CD4-positive, alpha-beta T cell treated with Interleukin-17A for 1 hour (primary cell): Measurements from ENCODE around the gene ERAP2.
A peak's percentile ranks its signal among the peaks of the same experiment; 100 is the strongest.
"Not testable (repeated sequence)": the region's sequence is repeated elsewhere in the genome, so short reads cannot be mapped to it uniquely, and the experiment has no call there.

Experiments
- DNase-seq: peaks from one replicate; pipeline ENCODE4 v3.0.0-alpha.2; 2020

ERAP2 gene

GRCh38 chr5:96863114-96863513 is 13.2 kb upstream of the ERAP2 start:
- DNase-seq: no peak

- DNase-seq: no peak
These were observed 12.2 kb upstream of the ERAP2 start for GRCh38 chr5:96863949-96864584.

DNA sequence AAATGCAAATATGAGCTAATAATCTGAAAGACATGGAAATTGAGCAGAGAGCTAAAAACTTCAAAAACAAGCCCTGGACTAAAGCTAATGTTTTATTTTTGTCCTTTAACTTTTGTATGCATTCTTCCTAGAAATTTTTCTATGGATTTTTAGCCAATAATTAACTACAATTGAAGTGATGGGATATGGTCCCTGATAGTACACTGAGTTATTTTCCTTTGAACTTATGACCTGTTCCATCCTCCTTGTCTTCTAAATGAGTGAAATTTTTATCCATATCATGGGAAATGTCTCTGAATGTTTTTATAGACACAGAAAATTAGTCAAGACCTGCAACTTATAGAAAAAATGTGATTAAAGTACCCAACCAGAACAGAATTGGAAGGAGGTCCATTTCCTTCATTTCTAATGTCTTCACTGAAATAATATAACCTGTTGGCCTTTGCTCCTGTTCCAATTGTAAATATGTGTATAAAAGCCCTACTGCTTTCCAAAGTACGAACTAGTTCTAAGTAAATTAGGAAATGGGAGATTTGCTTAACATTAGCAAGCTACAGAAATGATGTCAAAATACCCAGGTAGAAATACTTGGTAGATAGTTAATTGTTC is 11.3 kb upstream of the ERAP2 start:
- no peak for DNase-seq

DNA sequence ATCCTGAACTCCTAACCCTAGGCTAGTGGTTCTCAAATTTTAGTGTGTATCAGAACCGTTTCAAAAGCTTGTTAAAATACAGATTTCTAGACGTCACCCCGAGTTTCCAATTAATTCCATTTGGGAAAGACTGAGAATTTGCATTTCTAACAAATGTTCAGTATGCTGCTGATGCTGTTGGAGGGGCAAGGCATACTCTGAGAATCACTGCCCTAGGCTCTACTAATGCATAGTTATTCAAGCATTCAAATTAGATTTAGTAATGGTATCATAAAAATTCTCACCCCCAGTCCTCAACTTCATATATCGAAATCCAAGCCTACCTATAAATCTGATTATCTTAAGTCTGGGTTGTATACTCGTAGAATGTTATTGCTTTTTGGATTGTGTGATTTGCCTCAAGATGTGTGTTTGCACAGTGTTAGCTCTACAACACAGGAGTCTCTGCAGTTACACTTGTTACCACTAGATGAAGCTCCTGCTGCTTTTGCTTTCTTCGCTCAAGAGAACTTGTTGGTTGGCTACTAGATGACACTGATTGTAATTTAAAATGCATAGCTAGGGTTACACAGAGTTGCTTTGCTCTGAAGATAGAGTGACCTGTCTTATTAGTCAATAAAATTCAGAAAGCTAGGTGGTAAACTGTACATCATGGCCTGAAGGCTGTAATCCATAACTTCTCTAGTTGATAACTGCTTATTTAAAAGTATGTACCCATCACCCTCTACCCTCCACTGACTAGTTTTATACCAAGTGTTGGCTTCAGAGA is 7.5 kb upstream of the ERAP2 start:
- DNase-seq: peak; percentile 79

DNA sequence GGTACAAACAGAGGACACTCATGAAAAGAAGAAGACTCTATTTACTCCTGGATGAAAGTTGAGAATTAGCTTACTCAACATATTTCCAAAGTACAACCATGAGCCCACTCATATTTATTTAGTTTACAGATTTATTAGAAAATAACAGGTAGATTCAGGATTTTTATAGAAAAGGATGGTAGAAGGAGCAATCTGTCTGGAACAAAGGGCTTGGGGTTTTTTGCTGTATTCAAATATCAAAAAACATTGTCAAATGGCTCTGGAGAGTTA is 7.0 kb upstream of the ERAP2 start:
- no peak for DNase-seq

GRCh38 chr5:96870094-96871026 is 5.9 kb upstream of the ERAP2 start:
- DNase-seq: no peak

DNA sequence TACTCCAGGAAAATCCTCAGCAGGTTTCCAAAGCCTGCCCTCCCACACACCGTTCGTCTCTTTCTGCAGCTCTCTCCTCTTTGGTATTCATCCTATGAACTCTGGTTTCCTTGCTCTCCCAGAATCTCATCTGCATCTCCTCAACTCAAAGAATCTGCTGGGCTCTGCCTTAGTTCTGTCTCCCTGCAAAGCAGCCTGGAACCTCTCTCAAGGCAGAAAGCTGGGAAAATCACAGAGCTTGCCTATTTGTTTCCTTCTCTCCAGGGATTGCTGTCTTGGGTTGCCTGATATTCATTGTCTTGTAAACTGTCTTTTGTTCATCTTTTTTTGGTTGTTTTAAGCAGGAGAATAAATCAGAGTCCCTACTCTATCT is 5.3 kb upstream of the ERAP2 start:
- no peak for DNase-seq

- no peak for DNase-seq
These were observed 4.6 kb upstream of the ERAP2 start for GRCh38 chr5:96871686-96872085.

DNA sequence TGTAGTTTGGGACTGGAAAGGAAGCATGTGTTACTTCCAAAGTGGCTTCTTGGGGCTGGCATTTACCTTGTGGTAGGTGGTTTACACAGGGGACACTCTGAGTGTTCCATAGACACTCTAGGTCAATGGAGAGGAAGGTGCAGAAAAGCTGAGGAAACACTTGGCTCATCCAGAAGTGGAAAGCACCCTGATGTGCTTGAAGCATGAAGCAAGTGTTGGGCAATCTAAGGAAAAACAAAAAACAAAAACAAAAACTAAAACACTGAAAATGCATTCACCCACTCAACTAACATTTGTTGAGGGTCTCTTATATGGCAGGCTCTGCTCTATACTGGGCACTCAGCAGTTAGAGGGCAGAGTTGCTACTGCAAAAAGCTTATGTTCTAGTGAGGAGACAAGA is 2.9 kb upstream of the ERAP2 start:
- DNase-seq: no peak

DNA sequence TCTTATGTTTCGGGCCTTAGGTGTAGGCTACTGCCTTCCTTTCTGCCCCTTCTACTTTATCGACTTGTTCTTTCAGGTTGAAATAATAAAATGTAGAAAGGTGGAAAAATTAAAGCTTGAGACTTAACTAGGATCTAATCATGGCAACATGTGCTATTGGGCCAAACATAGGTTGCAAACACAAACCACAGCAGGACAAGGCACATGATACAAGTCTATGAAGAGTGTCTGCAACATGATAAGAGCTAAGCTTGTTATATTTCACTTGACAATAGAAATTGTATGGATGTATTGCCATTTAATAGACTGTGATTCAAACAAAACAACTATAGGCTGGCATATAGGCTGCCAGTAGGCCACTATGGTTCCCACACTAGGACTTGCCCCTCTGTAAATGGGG is 1.7 kb upstream of the ERAP2 start:
- DNase-seq: no peak

DNA sequence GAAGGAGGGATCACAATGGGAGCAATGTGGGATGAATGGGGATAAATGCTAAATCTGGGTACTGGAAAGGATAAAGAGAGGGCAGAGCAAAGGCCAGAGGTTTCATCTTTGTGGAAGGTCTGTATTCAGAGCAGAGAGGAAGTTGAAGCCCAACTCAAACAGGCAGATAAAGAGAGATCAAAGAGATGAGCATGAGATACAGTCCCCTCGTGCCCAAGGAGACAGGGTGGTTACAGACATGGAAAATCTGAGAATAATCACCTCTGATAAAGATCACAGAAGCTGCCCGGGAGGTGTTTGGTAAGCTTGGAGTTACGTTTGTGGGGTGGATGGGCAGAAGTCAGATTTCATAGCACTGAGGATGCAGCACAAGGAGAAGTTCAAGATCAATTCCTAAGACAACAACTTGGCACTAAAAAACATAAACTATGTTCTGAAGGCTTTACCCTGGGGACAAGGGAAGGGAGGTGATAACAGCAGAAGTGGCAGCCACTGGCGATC is 459 bp upstream of the ERAP2 start:
- peak; percentile 49 for DNase-seq

DNA sequence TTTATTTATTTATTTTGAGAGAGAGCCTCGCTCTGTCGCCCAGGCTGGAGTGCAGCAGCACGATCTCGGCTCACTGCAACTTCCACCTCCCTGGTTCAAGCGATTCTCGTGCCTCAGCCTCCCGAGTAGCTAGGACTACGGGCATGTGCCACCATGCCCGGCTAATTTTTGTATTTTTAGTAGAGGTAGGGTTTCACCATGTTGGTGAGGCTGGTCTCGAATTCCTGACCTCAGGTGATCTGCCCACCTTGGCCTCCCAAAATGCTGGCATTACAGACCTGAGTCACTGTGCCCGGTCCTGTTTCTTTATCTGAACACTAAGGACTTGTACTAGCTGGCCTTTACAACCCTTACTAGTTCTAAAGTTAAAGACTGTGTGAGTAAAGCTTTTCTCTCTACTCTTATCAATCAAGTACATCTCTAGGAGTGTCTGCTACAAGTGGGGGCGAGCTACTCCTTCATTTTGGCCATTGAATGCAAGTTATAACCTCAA is 723 bp downstream of the ERAP2 start:
- not testable (repeated sequence) for DNase-seq

DNA sequence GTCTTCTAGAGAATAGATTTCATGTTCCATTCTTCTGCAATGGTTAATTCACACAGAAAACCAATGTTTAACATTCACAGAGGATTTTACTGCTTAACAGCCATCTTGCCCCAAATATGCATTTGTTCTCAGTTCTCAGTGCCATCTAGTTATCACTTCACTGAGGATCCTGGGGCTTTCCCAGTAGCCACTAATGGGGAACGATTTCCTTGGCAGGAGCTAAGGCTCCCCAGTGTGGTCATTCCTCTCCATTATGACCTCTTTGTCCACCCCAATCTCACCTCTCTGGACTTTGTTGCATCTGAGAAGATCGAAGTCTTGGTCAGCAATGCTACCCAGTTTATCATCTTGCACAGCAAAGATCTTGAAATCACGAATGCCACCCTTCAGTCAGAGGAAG is 3.4 kb downstream of the ERAP2 start:
- no peak for DNase-seq

DNA sequence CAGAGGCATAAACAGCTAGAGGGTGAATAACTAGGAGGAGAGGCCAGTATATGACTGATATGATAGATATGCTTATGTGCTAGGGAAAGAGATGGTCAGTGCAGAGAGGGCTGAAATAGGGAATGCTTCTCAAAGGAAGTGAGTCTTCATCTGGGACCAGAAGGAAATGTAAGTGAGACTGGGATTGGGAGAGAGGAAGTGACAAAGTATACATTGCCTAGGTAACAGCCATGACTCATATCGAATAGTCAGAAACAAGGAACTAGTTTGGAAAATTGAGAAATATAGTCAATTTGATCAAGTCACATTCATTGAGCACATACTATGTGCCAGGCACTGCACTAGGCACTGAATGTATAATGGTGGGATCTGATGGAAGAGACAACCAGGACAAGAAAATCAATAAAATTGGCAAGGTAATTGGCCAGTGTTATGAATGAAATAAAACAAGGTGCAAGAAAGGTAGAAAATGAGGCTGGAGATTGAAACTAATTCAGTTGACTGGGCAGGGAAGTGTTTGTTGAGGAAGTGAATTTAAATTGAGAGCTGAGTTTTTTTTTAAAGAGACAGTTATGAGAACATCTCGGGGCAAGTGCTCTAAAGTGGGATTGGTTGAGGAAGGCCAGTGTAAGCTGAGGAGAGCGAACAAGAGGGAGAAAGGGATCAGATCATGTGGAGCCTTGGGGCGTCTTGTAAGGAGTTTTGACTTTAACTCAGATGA is 4.3 kb downstream of the ERAP2 start:
- DNase-seq: no peak

GRCh38 chr5:96881511-96882115 is 5.3 kb downstream of the ERAP2 start:
- DNase-seq: no peak

DNA sequence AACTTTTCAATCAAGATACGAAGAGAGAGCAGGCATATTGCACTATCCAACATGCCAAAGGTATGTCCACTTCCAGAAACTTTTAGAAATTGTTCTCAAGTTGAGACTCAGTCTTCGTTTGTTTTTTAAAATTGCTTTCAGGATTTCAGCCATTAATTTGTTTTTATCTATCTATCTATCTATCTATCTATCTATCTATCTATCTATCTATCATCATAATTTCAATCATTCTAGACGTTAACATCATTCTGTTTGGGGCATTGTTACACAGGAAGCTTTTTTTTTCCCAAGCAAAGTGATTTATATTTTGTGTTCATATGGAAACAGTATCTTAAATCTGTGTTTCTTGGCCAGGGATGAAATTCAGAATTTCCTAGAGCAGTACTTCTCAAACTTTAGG is 7.6 kb downstream of the ERAP2 start:
- no peak for DNase-seq

- no peak for DNase-seq
These were observed 8.7 kb downstream of the ERAP2 start for GRCh38 chr5:96884995-96885394.

DNA sequence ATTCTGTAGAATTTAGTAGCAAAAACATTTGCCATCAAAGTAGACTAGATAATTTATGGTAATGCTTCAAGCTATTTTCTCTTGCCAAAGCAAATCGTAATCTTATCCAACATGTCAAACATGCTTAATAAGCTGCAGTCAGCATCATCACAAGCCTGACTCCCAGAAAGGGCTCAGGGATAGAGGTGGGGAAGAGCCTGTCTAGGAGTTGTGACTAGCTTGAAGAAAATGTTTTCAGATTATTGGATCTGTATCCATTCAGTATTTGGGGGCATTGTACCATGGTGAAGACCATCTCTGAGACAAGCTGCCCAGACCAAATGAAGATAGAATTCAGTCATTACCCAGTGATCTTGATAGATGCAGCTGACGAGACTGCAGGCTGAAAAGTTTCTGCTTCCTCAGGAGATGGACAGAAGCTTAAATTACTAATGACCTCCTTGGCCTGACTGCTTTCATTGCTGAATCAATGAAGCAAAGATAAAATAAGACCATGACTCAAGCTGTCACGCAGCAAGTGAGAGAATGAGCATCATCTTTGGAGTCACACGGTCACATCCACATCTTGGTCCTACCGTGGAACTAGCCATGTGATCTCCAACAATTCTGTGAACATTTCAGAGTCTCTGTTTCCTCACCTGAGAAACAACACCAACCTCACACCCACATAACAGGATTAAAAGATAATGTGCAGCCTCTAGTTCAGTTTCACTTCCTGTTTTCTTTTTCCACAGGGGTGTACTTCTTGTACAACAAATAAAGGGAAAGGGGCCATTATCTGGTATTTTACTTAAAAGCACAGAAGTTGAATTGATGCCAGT is 9.4 kb downstream of the ERAP2 start:
- peak; percentile 73 for DNase-seq

GRCh38 chr5:96893342-96893741 is 17.0 kb downstream of the ERAP2 start:
- no peak for DNase-seq

- DNase-seq: peak; percentile 72
These were observed 20.0 kb downstream of the ERAP2 start for GRCh38 chr5:96896276-96896675.

- DNase-seq: peak; percentile 34
These were observed 20.5 kb downstream of the ERAP2 start for GRCh38 chr5:96896806-96897205.
